ENCODE measurements around the gene PDZRN4.
"Not testable (repeated sequence)": the region's sequence is repeated elsewhere in the genome, so short reads cannot be mapped to it uniquely, and the experiment has no call there.

The PDZRN4 gene

DNA sequence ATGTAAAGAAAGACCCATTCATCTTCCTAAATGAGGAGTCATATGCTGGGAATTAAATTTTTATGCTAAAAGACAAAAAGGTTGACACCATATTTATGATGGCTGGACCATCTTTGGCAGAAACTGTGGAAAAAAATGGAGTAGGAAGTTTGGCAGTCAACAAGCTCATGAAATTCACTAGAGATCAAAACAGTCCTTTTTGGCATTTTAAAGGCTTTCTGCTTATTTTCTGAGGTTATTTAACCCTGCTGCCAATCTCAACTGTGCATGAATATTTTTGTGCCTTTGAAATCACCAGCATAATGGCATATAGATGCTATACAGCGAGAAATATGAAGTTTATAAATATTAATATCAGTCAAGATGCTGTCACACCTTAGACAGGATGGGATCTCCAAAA, 399.5 kb downstream of the PDZRN4 start:
- DNase-seq: no peak

DNA sequence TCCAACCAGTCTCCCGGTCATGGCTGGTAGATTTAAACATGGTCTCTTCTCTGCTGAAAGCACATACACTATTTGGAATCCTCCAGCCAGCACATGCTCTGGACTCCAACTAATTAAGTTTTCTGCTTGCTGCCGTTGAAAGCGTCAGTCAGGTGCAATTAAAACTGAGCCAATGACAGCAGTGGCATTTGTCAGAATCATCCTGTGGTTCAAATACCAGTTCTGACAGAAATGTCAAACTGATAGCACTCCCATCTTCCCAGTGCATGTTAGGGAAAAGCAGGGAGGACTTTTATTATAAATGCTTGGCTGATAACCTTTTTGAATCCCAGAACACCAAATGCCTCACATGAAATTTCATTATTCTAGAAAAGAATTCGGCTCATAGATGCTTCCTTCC, 401.8 kb downstream of the PDZRN4 start:
- no peak for DNase-seq

DNA sequence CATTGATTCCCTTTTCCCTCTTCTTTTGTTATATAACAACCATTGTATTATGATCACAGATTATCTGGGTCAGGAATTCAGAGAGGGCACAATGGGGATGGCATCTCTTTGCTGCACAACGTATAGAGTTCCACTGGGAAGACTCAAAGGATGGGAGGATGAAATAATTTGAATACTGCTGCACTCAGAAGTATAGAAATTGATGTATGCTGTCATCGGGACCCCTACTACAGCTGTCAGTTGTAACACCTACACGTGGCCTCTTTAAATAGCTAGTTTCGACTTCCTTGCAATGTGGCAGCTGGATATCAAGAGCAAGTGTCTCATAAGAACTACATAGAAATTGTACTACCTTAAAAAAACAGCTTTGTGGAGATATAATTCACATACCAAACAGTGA, 408.1 kb downstream of the PDZRN4 start:
- DNase-seq: no peak

DNA sequence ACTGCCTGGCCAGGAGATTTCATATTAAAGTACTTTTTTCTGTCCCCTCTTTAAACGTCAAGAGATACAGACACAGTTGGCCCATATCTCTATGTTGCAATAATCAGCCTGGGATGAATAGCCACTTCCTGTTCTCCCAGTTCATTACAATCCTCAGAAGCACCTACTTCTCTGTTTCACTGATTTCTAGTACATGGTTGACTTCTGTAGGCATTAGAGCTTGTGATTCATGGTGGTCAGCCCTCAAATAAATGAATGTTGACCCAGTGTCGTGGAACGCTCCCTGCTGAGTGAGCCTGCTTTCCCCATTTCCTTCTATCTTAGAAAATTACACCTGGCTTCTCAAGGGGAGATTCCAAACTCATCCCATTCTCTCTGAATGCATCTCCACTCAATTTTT, 416.7 kb downstream of the PDZRN4 start:
- DNase-seq: no peak

DNA sequence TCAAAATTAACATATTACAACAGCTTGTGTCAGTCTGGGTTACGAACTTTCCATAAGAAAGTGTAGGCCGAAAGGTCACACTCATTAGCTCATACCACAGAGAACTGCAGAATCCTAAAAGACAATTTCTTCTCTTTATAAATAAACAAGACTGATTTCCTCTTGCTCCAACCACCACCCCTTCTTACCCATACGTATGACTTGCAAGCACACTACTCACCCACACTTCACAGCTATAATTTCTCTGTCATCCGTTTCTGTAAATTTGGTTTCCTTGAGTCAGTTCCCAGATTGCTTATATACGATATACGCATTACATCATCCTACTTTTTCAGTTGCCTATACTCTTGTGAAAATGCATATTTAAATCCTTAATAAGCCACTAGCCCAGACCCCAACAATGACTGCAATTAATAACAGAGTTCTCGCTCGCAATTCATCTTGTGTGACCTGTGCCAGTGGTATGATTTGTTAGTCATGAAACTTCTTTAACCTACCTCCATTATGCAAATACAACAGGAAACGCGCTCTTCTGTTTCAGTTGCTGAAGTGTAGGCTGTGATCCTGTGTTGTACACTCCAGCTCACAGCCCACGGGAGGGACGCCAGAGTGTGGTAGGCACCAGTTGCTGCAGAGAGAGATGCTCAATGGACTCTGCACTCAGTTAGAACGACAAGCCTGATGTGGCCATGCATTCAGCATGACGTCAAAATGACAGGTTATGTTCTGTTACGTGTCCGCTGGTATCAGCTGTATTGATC, 417.6 kb downstream of the PDZRN4 start:
- DNase-seq: no peak

DNA sequence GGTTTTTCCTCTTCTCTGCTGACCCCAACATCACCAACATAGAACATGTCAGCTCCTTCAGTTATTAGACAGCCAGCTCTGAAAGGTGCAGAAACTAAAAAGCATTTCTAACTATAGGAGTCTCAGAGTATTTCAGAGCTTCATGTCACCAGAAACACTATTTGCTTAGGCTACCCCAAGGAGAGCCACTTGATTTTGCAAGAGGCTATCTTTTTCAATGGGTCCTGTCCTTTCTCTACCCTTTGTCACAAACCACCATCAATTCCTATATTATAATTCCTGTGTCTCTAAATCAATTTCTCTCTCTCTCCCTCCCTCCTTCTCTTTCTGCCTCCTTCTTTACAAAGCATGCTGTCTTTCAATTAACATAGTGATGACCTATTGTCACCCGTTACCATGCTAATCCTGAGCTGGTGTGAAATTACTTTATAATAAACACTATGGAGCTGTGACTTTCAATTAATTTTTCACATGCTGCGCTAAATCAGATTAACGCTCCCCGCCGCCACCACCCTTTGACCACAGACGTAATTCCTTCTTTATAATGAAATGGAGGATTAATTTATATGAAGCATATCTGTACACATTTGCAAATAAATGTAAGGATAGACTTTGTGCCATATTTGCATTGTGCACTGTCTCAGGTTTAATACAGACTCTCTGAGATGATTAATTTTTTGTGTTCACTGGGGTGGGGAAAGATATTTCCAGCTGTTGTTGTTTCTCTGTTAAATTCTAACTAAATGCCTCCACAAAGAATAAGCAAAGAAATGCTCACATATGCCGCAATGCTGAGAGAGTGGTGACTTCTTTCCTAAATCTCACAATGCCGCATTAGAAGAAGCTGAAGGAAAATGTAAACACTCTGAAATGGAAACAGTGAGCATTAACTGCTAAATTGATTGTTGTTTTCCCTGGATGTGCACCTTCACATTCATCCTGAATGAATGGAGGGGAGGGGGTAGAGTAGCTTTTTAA, 418.6 kb downstream of the PDZRN4 start:
- no peak for DNase-seq

DNA sequence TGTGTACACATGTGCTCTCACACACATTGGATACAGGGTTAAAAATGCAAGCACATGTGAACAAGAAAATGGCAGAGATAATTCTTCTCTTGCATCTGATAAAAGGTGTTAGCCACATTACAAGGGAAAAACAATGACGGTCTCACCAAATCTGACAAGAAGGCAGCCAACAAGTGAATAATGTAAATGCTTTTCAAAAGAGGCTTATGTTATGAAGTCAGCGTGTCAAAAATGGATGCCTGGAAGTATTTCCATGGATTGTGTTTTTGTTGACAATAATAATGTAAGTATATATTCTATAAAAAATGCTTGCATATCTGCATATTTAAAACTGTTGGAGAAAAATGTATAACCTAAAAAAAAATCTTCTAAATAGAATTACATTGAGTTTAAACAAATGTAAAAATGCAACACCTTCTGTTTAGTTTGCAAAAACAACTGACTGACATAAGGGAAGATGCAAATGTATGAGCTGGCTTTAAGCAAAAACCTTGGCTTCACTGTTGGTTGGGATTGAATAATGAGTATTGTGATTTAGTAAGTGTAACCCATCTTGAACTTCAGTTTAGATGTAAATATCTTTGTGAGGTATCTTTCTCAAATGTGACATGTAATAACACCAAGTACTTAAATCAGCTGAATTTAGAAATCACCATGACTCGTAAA, 424.9 kb downstream of the PDZRN4 start:
- no peak for DNase-seq

DNA sequence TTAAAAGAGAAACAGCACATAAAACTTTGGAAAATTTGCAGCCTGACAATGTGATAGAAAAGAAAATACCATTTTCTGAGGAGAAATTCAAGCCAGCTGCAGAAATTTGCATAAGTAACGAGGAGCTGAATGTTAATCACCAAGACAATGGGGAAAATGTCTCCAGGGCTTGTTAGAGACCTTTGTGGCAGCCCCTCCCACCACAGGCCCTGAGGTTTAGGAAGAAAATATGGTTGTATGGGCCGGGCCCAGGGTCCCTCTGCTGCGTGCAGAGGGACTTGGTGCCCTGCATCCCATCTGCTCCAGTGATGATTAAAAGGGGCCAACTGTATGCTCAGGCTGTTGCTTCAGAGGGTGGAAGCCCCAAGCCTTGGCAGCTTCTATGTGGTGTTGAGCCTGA, 427.1 kb downstream of the PDZRN4 start:
- not testable (repeated sequence) for DNase-seq

DNA sequence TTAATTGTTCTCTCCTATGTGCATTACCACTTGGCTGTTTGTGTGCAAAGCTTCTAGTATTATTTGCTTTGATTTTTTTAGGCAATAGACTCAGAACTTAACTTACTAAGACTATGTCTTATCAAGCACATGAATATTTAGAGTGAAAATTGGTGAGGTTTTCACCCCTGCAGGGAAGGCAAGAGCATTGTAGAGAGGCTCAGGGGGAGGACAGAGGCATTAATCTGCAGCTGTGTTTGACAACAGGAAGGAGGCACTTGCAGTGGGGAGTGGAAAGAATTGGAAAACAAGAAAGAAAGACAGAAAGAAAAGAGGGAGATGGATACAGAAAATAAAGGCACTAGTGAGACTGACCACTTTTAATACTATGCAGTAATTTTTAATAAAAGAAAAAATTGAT, 431.6 kb downstream of the PDZRN4 start:
- DNase-seq: no peak

DNA sequence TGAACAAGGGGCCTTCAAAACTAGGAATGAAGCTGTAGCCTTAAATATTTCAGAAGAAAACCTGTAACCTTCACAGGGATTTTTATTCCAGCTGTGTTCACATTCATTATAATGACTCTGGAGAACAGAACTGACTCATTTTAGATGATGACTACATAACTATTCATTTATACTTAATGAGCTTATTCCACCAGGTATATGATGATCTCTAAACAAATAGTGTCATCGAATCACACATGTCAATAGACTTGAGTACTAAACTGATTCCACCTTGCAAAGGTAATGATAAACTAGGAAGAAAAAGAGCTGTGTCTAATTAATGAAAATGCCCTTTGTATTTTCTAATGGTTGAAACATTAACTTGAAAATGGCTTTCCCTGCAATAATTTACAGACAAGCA, 433.2 kb downstream of the PDZRN4 start:
- no peak for DNase-seq
